Left lung (tissue), 10 donors: ENCODE results near the gene RBFOX2. TPM values are rescaled to one million over a fixed set of nuclear protein-coding genes. Genes with fewer than 3 reads are reported as not detected.
"Not testable (repeated sequence)": the region's sequence is repeated elsewhere in the genome, so short reads cannot be mapped to it uniquely, and the experiment has no call there.

Experiments used
- ATAC-seq: fragments of 200-7000 bp; cut with Tn5 transposase; one replicate; pipeline ENCODE4 v1.9.1; 2020; ENCODE audit warnings: moderate library complexity
- DNase-seq, 4 donors: peaks; one replicate each; pipeline ENCODE4 v3.0.0-alpha.2; 2013 to 2020
- H3K27ac ChIP-seq, 2 donors: fragments of 200-600 bp; sonication (generic) in 1 of 2; one replicate each; pipeline versions ENCODE4 v1.5.0 to v1.8.0; 2020 to 2021
- H3K27me3 ChIP-seq, 2 donors: fragments of 200-600 bp; sonication (generic) in 1 of 2; one replicate each; pipeline versions ENCODE4 v1.5.0 to v1.8.0; 2020 to 2021
- H3K36me3 ChIP-seq, 2 donors: fragments of 200-600 bp; sonication (generic) in 1 of 2; one replicate each; pipeline versions ENCODE4 v1.5.0 to v1.8.0; 2020 to 2021
- H3K4me1 ChIP-seq, 2 donors: fragments of 200-600 bp; one replicate each; pipeline ENCODE4 v1.8.0; 2021
- H3K4me3 ChIP-seq, 2 donors: fragments of 200-600 bp; sonication (generic) in 1 of 2; one replicate each; pipeline versions ENCODE4 v1.5.0 to v1.8.0; 2020 to 2021; ENCODE audit warnings: mild to moderate bottlenecking in 1 of 2
- H3K9me3 ChIP-seq, 2 donors: fragments of 200-600 bp; sonication (generic) in 1 of 2; one replicate each; pipeline versions ENCODE4 v1.5.0 to v1.8.0; 2020 to 2021
- CTCF ChIP-seq, 2 donors: fragments of 200-600 bp; sonication (generic) in 1 of 2; IDR thresholded peaks; one replicate each; pipeline versions ENCODE4 v1.5.0 to v1.8.0; 2021; ENCODE audit warnings: antibody characterized with exemption in 2 of 2
- intact Hi-C, 2 donors: fragments of 100-400 bp; cut with DNase I; formaldehyde crosslinking; loops; one replicate each; pipeline versions ENCODE4 v1.11.2 to v1.14.2; 2022
- polyA plus RNA-seq, 6 donors: library from polyadenylated mRNA; unstranded; fragments of 120-200 nt; gene quantifications; one replicate each; pipeline ENCODE4 v1.2.1, GENCODE V29; 2013; ENCODE audit not compliant: insufficient read length in 6 of 6
- total RNA-seq, 2 donors: library from RNA; stranded (reverse); fragmentation: NEBNext Ultra II Directional; extraction: Animal tissue kit (Norgen Biotek cat#: 25700); gene quantifications; one replicate each; pipeline ENCODE4 v1.2.1, GENCODE V29; 2021
- donor health status: DM: no; HTN: yes; CAD: no.
- donor health status: DM: no; HTN: no; CAD: no.

RBFOX2 gene
- total and polyA plus RNA-seq, 8 donors, result 63.1 to 171 (median 154) TPM

GRCh38 chr22:35799150-35799549 is 229.5 kb downstream of the RBFOX2 start:
- ATAC-seq (no peak), DNase-seq (no peak)
- no peaks in the 10 kb centered on the region for H3K9me3 ChIP-seq
- H3K4me1 ChIP-seq, result no peaks in the 10 kb centered on the region
- no peak for TF ChIP-seq CTCF (IDR thresholded peaks at IDR 0.05)
- H3K27ac ChIP-seq, result no peak overlapping the region
- H3K4me3 ChIP-seq, result no peak overlapping the region
- no peaks in the 10 kb centered on the region for H3K36me3 ChIP-seq
- no peaks in the 10 kb centered on the region for H3K27me3 ChIP-seq
- intact Hi-C loops, result no loop called here

- Histone ChIP-seq H3K27me3 (no peaks in the 10 kb centered on the region), H3K4me1 (no peaks in the 10 kb centered on the region), H3K36me3 (no peaks in the 10 kb centered on the region), H3K27ac (no peak overlapping the region), H3K9me3 (no peaks in the 10 kb centered on the region), H3K4me3 (no peak overlapping the region)
- no peak for TF ChIP-seq CTCF (IDR thresholded peaks at IDR 0.05)
- ATAC-seq (no peak), DNase-seq (no peak)
- intact Hi-C loops, result no loop called here
These were observed 231.2 kb downstream of the RBFOX2 start for GRCh38 chr22:35797411-35797810.

GRCh38 chr22:35795476-35795875 is 233.1 kb downstream of the RBFOX2 start:
- H3K36me3 ChIP-seq, result no peaks in the 10 kb centered on the region
- no peaks in the 10 kb centered on the region for H3K9me3 ChIP-seq
- DNase-seq (no peak), ATAC-seq (no peak)
- no peaks in the 10 kb centered on the region for H3K27me3 ChIP-seq
- intact Hi-C loops, result no loop called here
- no peak for TF ChIP-seq CTCF (IDR thresholded peaks at IDR 0.05)
- no peak overlapping the region for H3K4me3 ChIP-seq
- H3K4me1 ChIP-seq, result no peaks in the 10 kb centered on the region
- no peak overlapping the region for H3K27ac ChIP-seq

- intact Hi-C loops, result no loop called here
- DNase-seq, result peak in 2 of 4 donors; percentile 7 to 50
These were observed 236.1 kb downstream of the RBFOX2 start for GRCh38 chr22:35792506-35792905.

GRCh38 chr22:35791788-35792187 is 236.8 kb downstream of the RBFOX2 start:
- H3K36me3 ChIP-seq, H3K4me3 ChIP-seq, H3K4me1 ChIP-seq, H3K9me3 ChIP-seq, intact Hi-C loops, H3K27me3 ChIP-seq, DNase-seq, ATAC-seq, H3K27ac ChIP-seq: not testable (repeated sequence)

More at GRCh38 chr22:35792506-35792905, 236.1 kb downstream of the RBFOX2 start:
- no peaks in the 10 kb centered on the region for H3K9me3 ChIP-seq
- no peak overlapping the region for H3K27ac ChIP-seq
- no peak for ATAC-seq
- H3K4me1 ChIP-seq, result no peaks in the 10 kb centered on the region
- no peaks in the 10 kb centered on the region for H3K27me3 ChIP-seq
- no peak overlapping the region for H3K4me3 ChIP-seq
- no peak for TF ChIP-seq CTCF (IDR thresholded peaks at IDR 0.05)
- no peaks in the 10 kb centered on the region for H3K36me3 ChIP-seq

- no peaks in the 10 kb centered on the region for H3K27me3 ChIP-seq
- no peaks in the 10 kb centered on the region for H3K9me3 ChIP-seq
- intact Hi-C loops, result no loop called here
- no peak overlapping the region for H3K4me3 ChIP-seq
- no peaks in the 10 kb centered on the region for H3K36me3 ChIP-seq
- H3K27ac ChIP-seq, result no peak overlapping the region
- TF ChIP-seq CTCF (IDR thresholded peaks at IDR 0.05), result no peak
- H3K4me1 ChIP-seq, result peaks cover 0 to 10% of the 10 kb centered on the region in 2 donors
- DNase-seq (no peak), ATAC-seq (no peak)
These were observed 243.3 kb downstream of the RBFOX2 start for GRCh38 chr22:35785181-35785923.
